ENCODE data around the gene ATG7.
A peak's percentile ranks its signal among the peaks of the same experiment; 100 is the strongest.
"Not testable (repeated sequence)": the region's sequence is repeated elsewhere in the genome, so short reads cannot be mapped to it uniquely, and the experiment has no call there.

ATG7 gene

DNA sequence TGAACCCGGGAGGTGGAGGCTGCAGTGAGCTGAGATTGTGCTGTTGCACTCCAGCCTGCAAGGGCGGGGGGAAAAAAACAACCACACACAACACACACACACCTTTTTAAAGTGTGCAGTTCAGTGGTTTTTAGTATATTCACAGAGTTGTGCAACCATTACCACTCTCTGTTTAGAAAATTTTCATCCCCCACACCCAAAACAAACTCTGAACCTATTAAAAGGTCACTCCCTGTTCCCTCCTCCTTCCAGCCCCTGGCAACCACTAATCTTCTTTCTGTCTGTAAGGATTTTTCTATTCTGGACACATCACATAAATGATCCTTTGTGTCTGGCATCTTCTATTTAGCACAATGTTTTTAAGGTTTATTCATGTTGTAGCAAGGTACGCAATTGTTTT, 159.1 kb downstream of the ATG7 start:
- Histone ChIP-seq H3K27ac (no peak overlapping the region), H3K36me3 (ENCODE audit: insufficient read depth, low read length) (no peaks in the 10 kb centered on the region), H3K9me3 (ENCODE audit: low read depth, low read length) (no peaks in the 10 kb centered on the region), H3K4me3 (no peak overlapping the region), H3K9ac (ENCODE audit: insufficient read length) (no peak overlapping the region)
- no peak for TF ChIP-seq FOXP2 (optimal IDR thresholded peaks at IDR 0.05; ENCODE audit: control extremely low read depth, extremely low read length, insufficient read depth)
- no peak for TF ChIP-seq EZH2 (IDR thresholded peaks at IDR 0.05)
- no peak for TF ChIP-seq POLR2AphosphoS5 (IDR thresholded peaks at IDR 0.05; ENCODE audit: borderline replicate concordance, low read depth, low read length)
- DNase-seq (ENCODE audit: low read depth, low spot score), result no peak

DNA sequence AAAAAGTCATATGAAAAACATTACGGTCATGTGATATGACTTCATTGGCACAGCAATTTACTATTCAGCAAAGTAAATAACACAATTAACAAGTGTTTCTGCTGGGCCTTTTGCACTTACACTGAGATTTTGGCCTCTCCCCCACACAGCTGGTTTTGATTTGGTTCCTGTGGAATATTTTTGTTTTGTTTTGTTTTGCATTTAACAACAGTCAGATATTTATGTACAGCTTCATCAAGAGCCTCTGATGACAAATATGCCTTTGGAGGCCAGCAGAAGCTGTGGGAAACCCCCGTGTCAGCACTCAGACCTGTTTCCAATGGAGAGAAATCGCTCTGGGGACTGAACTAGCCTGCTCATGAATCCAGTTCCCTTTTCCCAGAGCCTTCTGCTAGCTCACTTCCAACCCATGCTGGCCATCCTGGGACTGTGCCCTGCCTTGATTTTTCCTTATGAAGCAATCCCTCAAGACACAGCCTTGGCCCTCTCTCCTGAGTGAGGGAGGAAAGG, 161.9 kb downstream of the ATG7 start:
- peak overlapping the region; percentile 12; the same call in 1 of the 2 replicates for H3K4me3 ChIP-seq
- no peak for DNase-seq (ENCODE audit: low read depth, low spot score)
- no peak overlapping the region for H3K9ac ChIP-seq (ENCODE audit: insufficient read length)
- H3K36me3 ChIP-seq (ENCODE audit: insufficient read depth, low read length), result no peaks in the 10 kb centered on the region
- peak overlapping the region; percentile 36; the same call in 1 of the 2 replicates for H3K27ac ChIP-seq
- no peak for TF ChIP-seq FOXP2 (optimal IDR thresholded peaks at IDR 0.05; ENCODE audit: control extremely low read depth, extremely low read length, insufficient read depth)
- TF ChIP-seq POLR2AphosphoS5 (IDR thresholded peaks at IDR 0.05; ENCODE audit: borderline replicate concordance, low read depth, low read length), result no peak
- no peak for TF ChIP-seq EZH2 (IDR thresholded peaks at IDR 0.05)
- H3K9me3 ChIP-seq (ENCODE audit: low read depth, low read length), result no peaks in the 10 kb centered on the region

DNA sequence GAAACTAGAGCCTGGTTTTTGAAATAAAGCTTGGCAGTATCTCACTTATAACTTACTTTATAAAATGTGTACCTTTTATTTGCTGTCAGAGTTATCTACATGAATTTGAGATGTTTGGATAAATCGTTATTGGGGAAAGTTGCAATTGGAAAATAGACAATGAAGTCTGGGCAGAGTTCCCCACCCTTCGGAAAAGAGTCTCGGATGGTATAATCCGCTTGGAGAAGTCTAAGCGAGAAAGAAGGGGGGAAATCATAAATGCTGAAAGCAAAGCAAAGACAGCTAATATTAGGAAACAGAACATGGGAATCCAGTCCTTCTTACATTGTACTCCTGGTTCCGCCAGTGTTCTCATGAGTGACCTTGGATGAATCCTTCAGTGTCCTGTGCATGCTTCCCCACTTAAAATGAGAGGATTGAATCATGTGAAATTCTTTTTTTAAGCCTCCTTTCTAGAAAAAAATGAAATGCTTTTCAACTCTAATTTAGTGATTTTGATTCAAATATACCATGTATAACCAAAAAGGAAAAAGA, 162.4 kb downstream of the ATG7 start:
- Histone ChIP-seq H3K36me3 (ENCODE audit: insufficient read depth, low read length) (no peaks in the 10 kb centered on the region), H3K27ac (peak overlapping the region; percentile 36; the same call in 1 of the 2 replicates), H3K9ac (ENCODE audit: insufficient read length) (no peak overlapping the region), H3K9me3 (ENCODE audit: low read depth, low read length) (no peaks in the 10 kb centered on the region), H3K4me3 (no peak overlapping the region)
- no peak for TF ChIP-seq FOXP2 (optimal IDR thresholded peaks at IDR 0.05; ENCODE audit: control extremely low read depth, extremely low read length, insufficient read depth)
- TF ChIP-seq POLR2AphosphoS5 (IDR thresholded peaks at IDR 0.05; ENCODE audit: borderline replicate concordance, low read depth, low read length), result no peak
- DNase-seq (ENCODE audit: low read depth, low spot score), result no peak

- H3K9ac ChIP-seq (ENCODE audit: insufficient read length), result no peak overlapping the region
- H3K36me3 ChIP-seq (ENCODE audit: insufficient read depth, low read length), result no peaks in the 10 kb centered on the region
- H3K9me3 ChIP-seq (ENCODE audit: low read depth, low read length), result no peaks in the 10 kb centered on the region
- H3K27ac ChIP-seq, result no peak overlapping the region
- no peak for TF ChIP-seq POLR2AphosphoS5 (IDR thresholded peaks at IDR 0.05; ENCODE audit: borderline replicate concordance, low read depth, low read length)
- TF ChIP-seq EZH2 (IDR thresholded peaks at IDR 0.05), result no peak
- no peak for TF ChIP-seq FOXP2 (optimal IDR thresholded peaks at IDR 0.05; ENCODE audit: control extremely low read depth, extremely low read length, insufficient read depth)
- DNase-seq (ENCODE audit: low read depth, low spot score), result no peak
- no peak overlapping the region for H3K4me3 ChIP-seq
Observed at GRCh38 chr3:11435440-11436165, 163.4 kb downstream of the ATG7 start.

GRCh38 chr3:11436775-11437174, 164.6 kb downstream of the ATG7 start:
- H3K9ac ChIP-seq (ENCODE audit: insufficient read length), result no peak overlapping the region
- H3K9me3 ChIP-seq (ENCODE audit: low read depth, low read length), result no peaks in the 10 kb centered on the region
- H3K36me3 ChIP-seq (ENCODE audit: insufficient read depth, low read length), result no peaks in the 10 kb centered on the region
- no peak overlapping the region for H3K4me3 ChIP-seq
- no peak overlapping the region for H3K27ac ChIP-seq
- no peak for DNase-seq (ENCODE audit: low read depth, low spot score)
- TF ChIP-seq POLR2AphosphoS5 (IDR thresholded peaks at IDR 0.05; ENCODE audit: borderline replicate concordance, low read depth, low read length) (no peak), FOXP2 (optimal IDR thresholded peaks at IDR 0.05; ENCODE audit: control extremely low read depth, extremely low read length, insufficient read depth) (no peak), EZH2 (IDR thresholded peaks at IDR 0.05) (no peak)

GRCh38 chr3:11437506-11437905, 165.3 kb downstream of the ATG7 start:
- Histone ChIP-seq H3K4me3 (no peak overlapping the region), H3K9ac (ENCODE audit: insufficient read length) (no peak overlapping the region), H3K27ac (no peak overlapping the region), H3K9me3 (ENCODE audit: low read depth, low read length) (no peaks in the 10 kb centered on the region), H3K36me3 (ENCODE audit: insufficient read depth, low read length) (no peaks in the 10 kb centered on the region)
- no peak for TF ChIP-seq EZH2 (IDR thresholded peaks at IDR 0.05)
- no peak for TF ChIP-seq FOXP2 (optimal IDR thresholded peaks at IDR 0.05; ENCODE audit: control extremely low read depth, extremely low read length, insufficient read depth)
- no peak for TF ChIP-seq POLR2AphosphoS5 (IDR thresholded peaks at IDR 0.05; ENCODE audit: borderline replicate concordance, low read depth, low read length)
- DNase-seq (ENCODE audit: low read depth, low spot score), result no peak

- H3K27ac ChIP-seq, result no peak overlapping the region
- H3K4me3 ChIP-seq, result no peak overlapping the region
- no peaks in the 10 kb centered on the region for H3K36me3 ChIP-seq (ENCODE audit: insufficient read depth, low read length)
- TF ChIP-seq POLR2AphosphoS5 (IDR thresholded peaks at IDR 0.05; ENCODE audit: borderline replicate concordance, low read depth, low read length) (no peak), EZH2 (IDR thresholded peaks at IDR 0.05) (no peak), FOXP2 (optimal IDR thresholded peaks at IDR 0.05; ENCODE audit: control extremely low read depth, extremely low read length, insufficient read depth) (no peak)
- H3K9me3 ChIP-seq (ENCODE audit: low read depth, low read length), result no peaks in the 10 kb centered on the region
- no peak overlapping the region for H3K9ac ChIP-seq (ENCODE audit: insufficient read length)
- DNase-seq (ENCODE audit: low read depth, low spot score), result no peak
Observed at GRCh38 chr3:11438646-11439045, 166.4 kb downstream of the ATG7 start.

GRCh38 chr3:11441346-11441745, 169.1 kb downstream of the ATG7 start:
- not testable (repeated sequence) for H3K4me3 ChIP-seq; H3K9ac ChIP-seq (ENCODE audit: insufficient read length); H3K9me3 ChIP-seq (ENCODE audit: low read depth, low read length); H3K36me3 ChIP-seq (ENCODE audit: insufficient read depth, low read length); DNase-seq (ENCODE audit: low read depth, low spot score); H3K27ac ChIP-seq

All from SK-N-MC (cell line).